ENCODE measurements around the gene ARHGAP20. TPM values are rescaled to one million over a fixed set of nuclear protein-coding genes. Genes with fewer than 3 reads are reported as not detected.

ARHGAP20 gene
- total RNA-seq, 2 experiments from 2014 or later = not detected

- H3K27ac Mint-ChIP-seq = no peak overlapping the region
- Histone ChIP-seq H3K4me3 (ENCODE audit: low read length) (no peak overlapping the region), H3K36me3 (ENCODE audit: insufficient read depth, low read length) (no peaks in the 10 kb centered on the region), H3K27me3 (ENCODE audit: control insufficient read depth in 1 of 2, insufficient read depth in 2 of 2, low read length in 2 of 2) (peaks cover 4 to 7% of the 10 kb centered on the region in 2 experiments), H3K27ac (ENCODE audit: low read depth in 1 of 2, low read length in 2 of 2) (no peak overlapping the region), H3K4me1 (ENCODE audit: insufficient read depth, low read length) (no peaks in the 10 kb centered on the region), H3K9me3 (ENCODE audit: control insufficient read depth in 1 of 2, insufficient read depth in 1 of 2, low read length in 2 of 2) (no peaks in the 10 kb centered on the region)
- H3K27me3 Mint-ChIP-seq = peaks cover 34% of the 10 kb centered on the region
- ChIA-PET CTCF (no interaction called here), POLR2A (no interaction called here)
- no peak overlapping the region for H3K4me3 Mint-ChIP-seq
- ATAC-seq (ENCODE audit: poor library complexity) (no peak), DNase-seq (no peak)
- TF ChIP-seq CTCF (IDR thresholded peaks at IDR 0.05) = no peak
- intact Hi-C loops (cut with DNase I, micrococcal nuclease) = no loop called here
- H3K9me3 Mint-ChIP-seq = peaks cover 4% of the 10 kb centered on the region
- H3K4me1 Mint-ChIP-seq (ENCODE audit: low read depth) = no peaks in the 10 kb centered on the region
- no peaks in the 10 kb centered on the region for H3K36me3 Mint-ChIP-seq (ENCODE audit: low read depth)
These were observed 16.2 kb upstream of the ARHGAP20 start for GRCh38 chr11:110728476-110728875.

GRCh38 chr11:110724358-110724757 lies 12.1 kb upstream of the ARHGAP20 start:
- H3K27ac Mint-ChIP-seq = no peak overlapping the region
- ATAC-seq (ENCODE audit: poor library complexity) (no peak), DNase-seq (no peak)
- Histone ChIP-seq H3K27me3 (ENCODE audit: control insufficient read depth in 1 of 2, insufficient read depth in 2 of 2, low read length in 2 of 2) (peaks cover 4 to 6% of the 10 kb centered on the region in 2 experiments), H3K27ac (ENCODE audit: low read depth in 1 of 2, low read length in 2 of 2) (no peak overlapping the region), H3K4me3 (ENCODE audit: low read length) (no peak overlapping the region), H3K36me3 (ENCODE audit: insufficient read depth, low read length) (no peaks in the 10 kb centered on the region), H3K4me1 (ENCODE audit: insufficient read depth, low read length) (no peaks in the 10 kb centered on the region), H3K9me3 (ENCODE audit: control insufficient read depth in 1 of 2, insufficient read depth in 1 of 2, low read length in 2 of 2) (no peaks in the 10 kb centered on the region)
- H3K4me3 Mint-ChIP-seq = no peak overlapping the region
- ChIA-PET POLR2A (no interaction called here), CTCF (no interaction called here)
- intact Hi-C loops (cut with DNase I, micrococcal nuclease) = no loop called here
- no peak for TF ChIP-seq CTCF (IDR thresholded peaks at IDR 0.05)
- peaks cover 22% of the 10 kb centered on the region for H3K27me3 Mint-ChIP-seq
- no peaks in the 10 kb centered on the region for H3K4me1 Mint-ChIP-seq (ENCODE audit: low read depth)
- no peaks in the 10 kb centered on the region for H3K36me3 Mint-ChIP-seq (ENCODE audit: low read depth)
- H3K9me3 Mint-ChIP-seq = peaks cover 4% of the 10 kb centered on the region

- Histone ChIP-seq H3K27me3 (ENCODE audit: control insufficient read depth in 1 of 2, insufficient read depth in 2 of 2, low read length in 2 of 2) (peaks cover 0 to 10% of the 10 kb centered on the region in 2 experiments), H3K27ac (ENCODE audit: low read depth in 1 of 2, low read length in 2 of 2) (no peak overlapping the region), H3K9me3 (ENCODE audit: control insufficient read depth in 1 of 2, insufficient read depth in 1 of 2, low read length in 2 of 2) (no peaks in the 10 kb centered on the region), H3K36me3 (ENCODE audit: insufficient read depth, low read length) (no peaks in the 10 kb centered on the region), H3K4me3 (ENCODE audit: low read length) (no peak overlapping the region), H3K4me1 (ENCODE audit: insufficient read depth, low read length) (no peaks in the 10 kb centered on the region)
- DNase-seq = no peak
- intact Hi-C loops (cut with DNase I, micrococcal nuclease) = no loop called here
- no peak overlapping the region for H3K27ac Mint-ChIP-seq
- H3K9me3 Mint-ChIP-seq = no peaks in the 10 kb centered on the region
- no peaks in the 10 kb centered on the region for H3K36me3 Mint-ChIP-seq (ENCODE audit: low read depth)
- ChIA-PET POLR2A (no interaction called here), CTCF (no interaction called here)
- H3K4me1 Mint-ChIP-seq (ENCODE audit: low read depth) = no peaks in the 10 kb centered on the region
- H3K4me3 Mint-ChIP-seq = no peak overlapping the region
- TF ChIP-seq CTCF (IDR thresholded peaks at IDR 0.05) = no peak
- ATAC-seq (ENCODE audit: poor library complexity) = no peak
- H3K27me3 Mint-ChIP-seq = peaks cover 9% of the 10 kb centered on the region
These were observed 8.4 kb upstream of the ARHGAP20 start for GRCh38 chr11:110720431-110721275.

Measured in CD4-positive, alpha-beta T cell (primary cell).